ENCODE results near the gene AGMO. TPM values are rescaled to one million over a fixed set of nuclear protein-coding genes. Genes with fewer than 3 reads are reported as not detected.
A peak's percentile ranks its signal among the peaks of the same experiment; 100 is the strongest.

The AGMO gene
- polyA plus RNA-seq, 3 donors = 0.88 to 1.1 (median 0.92) TPM

- DNase-seq (ENCODE audit: extremely low read depth in 1 of 11, low read depth in 9 of 11, low spot score in 4 of 11) = no peak
These were observed 346.8 kb downstream of the AGMO start for GRCh38 chr7:15214976-15215375.

DNA sequence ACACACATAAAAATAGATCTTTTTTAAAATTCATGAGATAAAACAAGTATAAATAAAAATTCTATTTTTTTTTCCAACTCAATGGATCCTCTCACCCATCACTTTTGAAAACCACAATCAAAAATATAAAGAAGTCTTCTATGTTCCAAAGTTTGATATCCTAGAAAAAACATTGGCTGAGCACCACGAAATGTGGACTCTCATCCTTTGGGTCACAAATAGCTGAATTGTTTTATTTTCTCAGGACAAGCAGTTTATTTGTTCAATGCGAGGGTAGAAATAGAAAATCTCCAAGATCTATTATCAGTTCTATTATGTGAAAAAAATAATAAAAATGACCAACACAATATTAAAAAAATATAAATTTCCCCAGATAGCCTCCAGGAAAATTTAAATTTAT, 348.7 kb downstream of the AGMO start:
- no peak for DNase-seq (ENCODE audit: extremely low read depth in 1 of 11, low read depth in 9 of 11, low spot score in 4 of 11)

DNA sequence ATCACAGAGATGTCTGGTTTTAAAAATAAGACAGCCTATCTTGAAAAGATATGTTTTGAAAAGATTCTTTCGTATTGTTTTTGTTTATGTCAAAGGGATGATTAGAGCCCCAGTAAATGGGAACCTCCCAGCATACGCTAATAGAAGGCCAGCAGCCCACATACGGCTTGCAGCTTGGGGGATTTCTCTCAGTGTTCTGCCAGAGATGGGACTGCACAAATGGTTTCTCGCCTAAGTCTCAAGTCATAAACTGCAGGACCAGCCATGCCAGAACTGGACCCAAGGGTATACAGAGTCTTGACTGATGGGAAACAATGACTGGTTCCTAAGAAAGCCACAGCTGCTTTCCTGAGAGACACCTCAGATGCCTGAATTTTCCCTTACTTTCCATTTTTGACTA, 352.4 kb downstream of the AGMO start:
- no peak for DNase-seq (ENCODE audit: extremely low read depth in 1 of 11, low read depth in 9 of 11, low spot score in 4 of 11)

GRCh38 chr7:15204421-15204820, 357.4 kb downstream of the AGMO start:
- no peak for DNase-seq (ENCODE audit: extremely low read depth in 1 of 11, low read depth in 9 of 11, low spot score in 4 of 11)

DNA sequence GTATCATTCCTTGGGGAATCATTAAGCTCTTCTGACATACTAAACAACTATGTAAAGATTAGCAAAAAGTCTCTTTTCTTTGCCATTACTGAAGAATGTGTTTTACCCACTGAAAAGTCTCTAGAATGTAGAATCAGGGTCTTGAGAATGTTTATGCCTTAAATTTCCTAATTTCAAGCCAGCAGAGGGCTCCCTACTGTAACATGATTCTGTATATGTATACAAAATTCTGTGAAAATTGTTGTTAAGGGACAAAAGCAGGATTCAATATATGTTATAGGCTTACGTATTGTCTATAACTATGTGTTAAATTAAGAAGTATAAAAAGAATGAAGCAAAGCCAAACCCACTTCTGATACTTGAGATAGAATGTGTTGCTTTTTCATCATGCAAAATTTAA, 362.3 kb downstream of the AGMO start:
- peak in 5 of 11 donors; percentile 5 to 32 (median 12) for DNase-seq (ENCODE audit: extremely low read depth in 1 of 11, low read depth in 9 of 11, low spot score in 4 of 11)

DNA sequence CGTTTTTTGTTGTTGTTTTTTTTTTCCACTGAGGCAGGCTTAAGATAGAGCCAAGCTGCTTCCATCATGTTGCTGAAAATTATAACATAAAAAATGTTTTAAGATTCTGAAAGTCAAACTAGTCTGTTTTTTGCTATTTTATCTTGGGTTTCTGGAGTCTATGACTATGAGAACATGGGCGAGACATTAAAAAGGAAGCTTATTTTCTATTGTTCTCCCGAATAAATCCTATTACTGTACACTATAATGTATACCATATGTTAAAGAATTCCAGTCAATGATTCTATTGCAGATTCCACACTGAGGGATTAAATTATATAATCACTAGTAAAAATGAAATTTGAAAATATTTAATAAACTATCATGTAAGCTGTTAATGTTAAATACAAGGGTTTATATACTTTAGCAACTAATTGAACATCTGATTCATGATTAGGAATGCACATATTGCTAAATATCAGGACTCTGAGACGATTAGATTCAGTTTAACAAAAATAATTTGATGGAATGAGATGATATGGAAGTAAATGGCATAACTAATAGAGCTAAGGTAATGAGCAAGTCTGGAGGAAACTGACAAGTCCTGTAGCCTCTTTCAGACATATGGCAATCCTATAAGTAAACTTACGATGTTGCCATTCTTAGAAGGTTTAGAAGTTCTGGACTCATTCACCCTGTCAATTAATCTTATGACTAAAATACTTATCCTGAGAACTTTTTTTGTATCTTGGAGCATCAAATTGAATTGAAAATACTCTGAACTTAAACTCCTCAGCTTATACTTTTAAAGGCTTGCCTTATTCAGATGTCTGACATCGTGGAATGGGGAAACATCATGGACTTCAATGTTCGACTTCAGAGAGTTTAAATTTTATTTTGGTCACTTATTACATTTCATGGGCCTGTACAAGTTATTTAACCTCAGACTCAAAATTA, 364.5 kb downstream of the AGMO start:
- no peak for DNase-seq (ENCODE audit: extremely low read depth in 1 of 11, low read depth in 9 of 11, low spot score in 4 of 11)

- DNase-seq (ENCODE audit: extremely low read depth in 1 of 11, low read depth in 9 of 11, low spot score in 4 of 11) = no peak
These were observed 383.8 kb downstream of the AGMO start for GRCh38 chr7:15178065-15178464.

- no peak for DNase-seq (ENCODE audit: extremely low read depth in 1 of 11, low read depth in 9 of 11, low spot score in 4 of 11)
These were observed 385.7 kb downstream of the AGMO start for GRCh38 chr7:15176089-15176488.

DNA sequence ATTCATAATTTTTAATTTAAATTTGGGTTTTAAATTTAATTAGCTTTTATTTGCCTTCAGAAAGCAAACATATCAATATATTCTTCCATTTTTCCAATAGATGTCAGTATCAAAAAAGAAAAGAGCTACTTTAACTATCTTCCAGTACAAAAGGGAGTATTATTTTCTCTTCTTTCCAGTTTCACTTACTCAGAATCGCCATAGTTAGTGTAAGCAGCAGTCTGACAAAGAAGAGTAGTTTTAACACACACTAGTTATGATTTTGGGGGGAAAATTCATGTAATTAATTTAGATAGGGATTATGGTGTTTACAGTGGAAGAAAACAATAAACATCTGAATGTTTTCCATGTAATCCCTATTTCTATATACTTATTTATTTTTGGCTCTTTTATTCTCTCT, 386.7 kb downstream of the AGMO start:
- no peak for DNase-seq (ENCODE audit: extremely low read depth in 1 of 11, low read depth in 9 of 11, low spot score in 4 of 11)

DNA sequence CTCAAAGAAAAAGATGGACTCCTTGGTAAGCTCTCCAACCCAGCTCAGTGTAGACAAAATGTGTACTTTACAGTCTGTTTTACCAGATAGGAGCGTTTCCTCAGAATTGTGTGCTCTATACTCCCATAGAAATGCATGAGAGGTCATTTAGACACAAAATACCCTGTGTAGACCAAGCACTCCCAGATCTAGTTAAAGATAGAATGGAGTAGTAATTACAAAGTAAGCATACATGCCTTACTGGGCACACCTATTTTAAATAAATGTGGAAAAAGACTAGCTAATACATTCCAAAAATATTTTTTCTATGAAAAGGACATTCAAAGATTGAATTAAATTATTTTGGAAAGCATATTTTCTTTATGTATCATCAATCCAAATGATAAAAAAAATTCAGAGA, 387.3 kb downstream of the AGMO start:
- no peak for DNase-seq (ENCODE audit: extremely low read depth in 1 of 11, low read depth in 9 of 11, low spot score in 4 of 11)

DNA sequence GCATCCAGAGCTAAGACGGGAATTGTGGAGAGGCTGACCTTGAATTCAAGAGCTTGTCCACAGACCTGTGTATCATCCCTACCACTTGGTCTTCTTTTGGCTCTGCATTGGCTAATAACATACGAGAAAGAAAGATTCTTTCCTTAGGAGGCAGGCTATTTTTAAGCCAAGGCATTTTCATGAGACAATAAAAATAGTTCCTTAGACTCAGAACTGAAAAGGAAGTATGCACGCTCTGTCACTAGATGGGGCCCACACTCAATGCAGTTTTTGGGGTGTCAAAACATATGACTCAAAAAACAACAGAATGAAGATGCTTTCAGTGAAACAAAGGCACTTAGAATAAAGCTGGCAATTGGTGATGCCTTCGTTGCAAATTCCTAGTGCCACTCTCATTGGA, 393.3 kb downstream of the AGMO start:
- no peak for DNase-seq (ENCODE audit: extremely low read depth in 1 of 11, low read depth in 9 of 11, low spot score in 4 of 11)

GRCh38 chr7:15167912-15168311, 393.9 kb downstream of the AGMO start:
- no peak for DNase-seq (ENCODE audit: extremely low read depth in 1 of 11, low read depth in 9 of 11, low spot score in 4 of 11)

DNA sequence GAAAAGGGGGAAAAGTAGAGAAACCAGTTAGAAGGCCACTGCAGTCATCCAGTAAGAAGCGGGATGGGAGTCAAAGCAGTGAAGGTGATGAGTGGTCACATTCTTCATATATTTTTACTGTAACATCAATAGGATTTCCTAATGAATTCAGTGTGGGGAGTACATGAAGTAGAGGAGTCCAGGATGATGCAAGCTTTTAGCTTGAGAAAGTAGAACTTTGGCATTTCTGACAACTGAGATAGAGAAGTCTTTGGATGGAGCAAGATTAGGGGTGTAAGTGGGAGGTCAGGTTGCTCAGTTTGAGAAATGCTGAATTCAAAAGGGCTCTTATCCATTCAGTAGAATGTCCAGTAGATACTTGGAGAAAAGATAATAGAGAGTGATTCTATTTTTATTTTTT, 395.2 kb downstream of the AGMO start:
- DNase-seq (ENCODE audit: extremely low read depth in 1 of 11, low read depth in 9 of 11, low spot score in 4 of 11) = no peak

GRCh38 chr7:15159261-15159660, 402.6 kb downstream of the AGMO start:
- no peak for DNase-seq (ENCODE audit: extremely low read depth in 1 of 11, low read depth in 9 of 11, low spot score in 4 of 11)

GRCh38 chr7:15158141-15158810, 403.5 kb downstream of the AGMO start:
- DNase-seq (ENCODE audit: extremely low read depth in 1 of 11, low read depth in 9 of 11, low spot score in 4 of 11) = no peak

Other genes starting within 250 kb of the AGMO start
- gene MEOX2, start 124.7 kb upstream of the AGMO start, polyA plus RNA-seq (ENCODE audit: insufficient read length in 3 of 3) = 1 to 10 TPM in 2 of 3 donors, under 1 TPM in 1; 0.67 to 2.7 (median 2.3) TPM

Measured in renal cortex interstitium (tissue), 11 donors.